HG03108 (cell line): Measurements from ENCODE around the gene TMEM63B.
"Not testable (repeated sequence)": the region's sequence is repeated elsewhere in the genome, so short reads cannot be mapped to it uniquely, and the experiment has no call there.

Source experiments
- ATAC-seq: cut with Tn5 transposase; IDR thresholded peaks from one replicate; pipeline ENCODE4 v1.9.1; 2021; ENCODE audit warnings: moderate library complexity; ENCODE audit not compliant: unreplicated experiment

TMEM63B gene

GRCh38 chr6:44127186-44128019, at the start of gene TMEM63B, which contains the start of gene MRPL14:
TSS of gene TMEM63B (plus strand) at chr6:44127554. CDS start at chr6:44134585, 7,031 bp downstream.
TSS of gene MRPL14 (minus strand) at chr6:44127452. CDS start at chr6:44116611, 10,841 bp downstream.
- peak; percentile 66 for ATAC-seq

GRCh38 chr6:44078219-44078826, 49.0 kb upstream of the TMEM63B start:
- no peak for ATAC-seq

GRCh38 chr6:44078827-44079671, 48.3 kb upstream of the TMEM63B start:
- peak; percentile 22 for ATAC-seq

- no peak for ATAC-seq
These were observed 47.7 kb upstream of the TMEM63B start for GRCh38 chr6:44079672-44080071.

GRCh38 chr6:44080561-44081521, 46.5 kb upstream of the TMEM63B start:
- no peak for ATAC-seq

- ATAC-seq: no peak
These were observed 45.6 kb upstream of the TMEM63B start for GRCh38 chr6:44081753-44082152.

GRCh38 chr6:44082872-44083321, 44.5 kb upstream of the TMEM63B start:
- no peak for ATAC-seq

- no peak for ATAC-seq
These were observed 42.9 kb upstream of the TMEM63B start for GRCh38 chr6:44084231-44085014.

GRCh38 chr6:44085219-44085618, 42.1 kb upstream of the TMEM63B start:
- no peak for ATAC-seq

- ATAC-seq: no peak
These were observed 40.3 kb upstream of the TMEM63B start for GRCh38 chr6:44086931-44087574.

GRCh38 chr6:44087623-44088022, 39.7 kb upstream of the TMEM63B start:
- ATAC-seq: no peak

- ATAC-seq: no peak
These were observed 38.3 kb upstream of the TMEM63B start for GRCh38 chr6:44088827-44089590.

- ATAC-seq: no peak
These were observed 36.9 kb upstream of the TMEM63B start for GRCh38 chr6:44090465-44090864.

- not testable (repeated sequence) for ATAC-seq
These were observed 36.0 kb upstream of the TMEM63B start for GRCh38 chr6:44091356-44091755.

- no peak for ATAC-seq
These were observed 35.1 kb upstream of the TMEM63B start for GRCh38 chr6:44091981-44092884.

- ATAC-seq: no peak
These were observed 34.3 kb upstream of the TMEM63B start for GRCh38 chr6:44093066-44093465.
